CD14-positive monocyte (primary cell): ENCODE measurements around the gene CCNL1. TPM values are rescaled to one million over a fixed set of nuclear protein-coding genes. Genes with fewer than 3 reads are reported as not detected.

Experiments used
- DNase-seq, 3 donors: peaks; one replicate each; pipeline ENCODE4 v3.0.0-alpha.2; 2011 to 2022
- H2AFZ ChIP-seq: 2 replicates; pipeline ENCODE4 v1.6.0; 2012; ENCODE audit warnings: mild to moderate bottlenecking, low read depth, low read length, inconsistent platforms; ENCODE audit not compliant: insufficient read depth, poor library complexity, severe bottlenecking
- H3K27ac ChIP-seq, 2 donors: 1 replicate in 1 of 2; 2 replicates in 1 of 2; pipeline ENCODE4 v1.5.1; 2012 to 2013; ENCODE audit warnings: low read length in 2 of 2, control low read depth in 1 of 2, inconsistent platforms in 1 of 2, low read depth in 1 of 2, mild to moderate bottlenecking in 1 of 2
- H3K27me3 ChIP-seq, 2 donors: one replicate each; pipeline versions ENCODE4 v1.6.0 to v1.6.1; 2011 to 2013; ENCODE audit warnings: low read length in 2 of 2; ENCODE audit not compliant: control insufficient read depth in 2 of 2, insufficient read depth in 2 of 2
- H3K36me3 ChIP-seq, 2 donors: replicated peaks in 1 of 2; 1 replicate in 1 of 2; 2 replicates in 1 of 2; pipeline versions ENCODE4 v1.5.1 to v1.6.1; 2012 to 2013; ENCODE audit warnings: low read length in 2 of 2, control low read depth in 1 of 2, inconsistent platforms in 1 of 2, mild to moderate bottlenecking in 1 of 2; ENCODE audit not compliant: insufficient read depth in 2 of 2, control insufficient read depth in 1 of 2
- H3K4me1 ChIP-seq, 2 donors: 1 replicate in 1 of 2; 2 replicates in 1 of 2; pipeline versions ENCODE4 v1.5.1 to v1.6.1; 2012 to 2013; ENCODE audit warnings: low read length in 2 of 2, control low read depth in 1 of 2, inconsistent platforms in 1 of 2, mild to moderate bottlenecking in 1 of 2, moderate library complexity in 1 of 2; ENCODE audit not compliant: insufficient read depth in 2 of 2, control insufficient read depth in 1 of 2
- H3K4me2 ChIP-seq: replicated peaks from 2 replicates; pipeline ENCODE3; 2012; ENCODE audit warnings: low read length, moderate library complexity, mild to moderate bottlenecking; ENCODE audit not compliant: poor library complexity, severe bottlenecking; ENCODE audit errors: extremely low read depth
- H3K4me3 ChIP-seq, 3 experiments: fragments of 200-600 bp in 1 of 3; sonication (generic) in 1 of 3; replicated peaks in 1 of 3; 1 replicate in 2 of 3; 2 replicates in 1 of 3; pipeline ENCODE4 v1.5.1; 2011 to 2013; ENCODE audit warnings: low read length in 3 of 3, mild to moderate bottlenecking in 3 of 3, control low read depth in 2 of 3, low read depth in 2 of 3, inconsistent platforms in 1 of 3, moderate library complexity in 1 of 3
- H3K79me2 ChIP-seq: 2 replicates; pipeline ENCODE4 v1.6.0; 2012; ENCODE audit warnings: mild to moderate bottlenecking, control low read depth, inconsistent platforms, low read length, moderate library complexity; ENCODE audit not compliant: insufficient read depth
- H3K9ac ChIP-seq: 2 replicates; pipeline ENCODE4 v1.6.0; 2017; ENCODE audit warnings: low read length, mild to moderate bottlenecking; ENCODE audit not compliant: insufficient read depth, poor library complexity, severe bottlenecking
- H3K9me3 ChIP-seq, 2 donors: replicated peaks in 1 of 2; 1 replicate in 1 of 2; 2 replicates in 1 of 2; pipeline versions ENCODE4 v1.5.1 to v1.6.1; 2012 to 2013; ENCODE audit warnings: low read length in 2 of 2, control low read depth in 1 of 2; ENCODE audit not compliant: control insufficient read depth in 1 of 2, insufficient read depth in 1 of 2
- H4K20me1 ChIP-seq: 2 replicates; pipeline ENCODE4 v1.6.0; 2012; ENCODE audit warnings: mild to moderate bottlenecking, low read length, control low read depth, moderate library complexity; ENCODE audit not compliant: insufficient read depth
- H3K27ac Mint-ChIP-seq, 7 donors: one replicate each; pipeline ENCODE4 v1.8.0; 2020; ENCODE audit warnings: mild to moderate bottlenecking in 7 of 7, mixed read lengths in 7 of 7, moderate library complexity in 6 of 7, inconsistent platforms in 2 of 7
- H3K27me3 Mint-ChIP-seq, 3 donors: one replicate each; pipeline ENCODE4 v1.8.0; 2021 to 2022; ENCODE audit warnings: low read depth in 3 of 3, mild to moderate bottlenecking in 3 of 3, mixed read lengths in 3 of 3, moderate library complexity in 3 of 3, inconsistent platforms in 1 of 3
- H3K36me3 Mint-ChIP-seq, 2 donors: one replicate each; pipeline ENCODE4 v1.8.0; 2020; ENCODE audit warnings: mixed read lengths in 2 of 2, inconsistent platforms in 1 of 2, mild to moderate bottlenecking in 1 of 2
- H3K4me1 Mint-ChIP-seq: one replicate; pipeline ENCODE4 v1.8.0; 2020; ENCODE audit warnings: mild to moderate bottlenecking, mixed read lengths
- H3K4me3 Mint-ChIP-seq, 2 donors: one replicate each; pipeline ENCODE4 v1.8.0; 2020; ENCODE audit warnings: mild to moderate bottlenecking in 2 of 2, mixed read lengths in 2 of 2, moderate library complexity in 1 of 2
- H3K9me3 Mint-ChIP-seq, 7 donors: one replicate each; pipeline ENCODE4 v1.8.0; 2020 to 2022; ENCODE audit warnings: mixed read lengths in 7 of 7, mild to moderate bottlenecking in 6 of 7, moderate library complexity in 6 of 7, inconsistent platforms in 2 of 7
- CTCF ChIP-seq: fragments of 200-600 bp; IDR thresholded peaks from one replicate; pipeline ENCODE4 v1.8.0; 2022; ENCODE audit warnings: antibody characterized with exemption, mild to moderate bottlenecking
- WGBS: methylation state at CpG from one replicate; pipeline ENCODE4 v1.1.5; 2013; ENCODE audit warnings: missing lambda C conversion rate; ENCODE audit not compliant: insufficient coverage; 5-methylcytosine and 5-hydroxymethylcytosine counted together
- intact Hi-C, 2 donors: fragments of 100-400 bp; cut with micrococcal nuclease; formaldehyde crosslinking; loops; one replicate each; pipeline versions ENCODE4 v1.15.0 to v1.15.1; 2023
- polyA plus RNA-seq, 3 donors: library from polyadenylated mRNA; depleted of rRNA in 1 of 3; unstranded in 2 of 3; stranded (reverse) in 1 of 3; fragments of 300-500 nt in 2 of 3; fragments of >200 nt in 1 of 3; fragmentation: Illumina TruSeq in 2 of 3; gene quantifications; 1 replicate in 2 of 3; 2 replicates in 1 of 3; pipeline ENCODE4 v1.2.3, GENCODE V29; 2012 to 2021

Gene CCNL1
- polyA plus RNA-seq, 3 donors, result 32.0 to 751 (median 42.3) TPM

GRCh38 chr3:157127831-157128767 is 31.8 kb downstream of the CCNL1 start:
- WGBS, result 95% methylated on average over 3 of the region's 8 CpGs
- Histone ChIP-seq H3K36me3 (no peaks in the 10 kb centered on the region), H3K79me2 (no peaks in the 10 kb centered on the region), H3K9ac (no peak overlapping the region), H3K27me3 (no peaks in the 10 kb centered on the region), H3K4me3 (no peak overlapping the region), H3K27ac (no peak overlapping the region), H2AFZ (peak overlapping the region; percentile 25), H3K9me3 (no peaks in the 10 kb centered on the region), H3K4me2 (no peak overlapping the region), H3K4me1 (peaks cover 7 to 10% of the 10 kb centered on the region in 2 donors), H4K20me1 (no peaks in the 10 kb centered on the region)
- intact Hi-C loops, result loop anchor here in 1 of 2 donors (5.0 kb wide), 1 partner anchor 41 kb away; no protein-coding TSS in a partner anchor
- Mint-ChIP-seq H3K9me3 (no peaks in the 10 kb centered on the region), H3K27me3 (peaks cover 0 to 4% (median 1%) of the 10 kb centered on the region in 3 donors), H3K4me1 (peaks cover 29% of the 10 kb centered on the region), H3K27ac (peak overlapping the region in 2 of 7 donors; percentile 74 to 81), H3K36me3 (no peaks in the 10 kb centered on the region), H3K4me3 (no peak overlapping the region)
- peak; percentile 57 to 94 (median 65) for DNase-seq
- no peak for TF ChIP-seq CTCF

DNA sequence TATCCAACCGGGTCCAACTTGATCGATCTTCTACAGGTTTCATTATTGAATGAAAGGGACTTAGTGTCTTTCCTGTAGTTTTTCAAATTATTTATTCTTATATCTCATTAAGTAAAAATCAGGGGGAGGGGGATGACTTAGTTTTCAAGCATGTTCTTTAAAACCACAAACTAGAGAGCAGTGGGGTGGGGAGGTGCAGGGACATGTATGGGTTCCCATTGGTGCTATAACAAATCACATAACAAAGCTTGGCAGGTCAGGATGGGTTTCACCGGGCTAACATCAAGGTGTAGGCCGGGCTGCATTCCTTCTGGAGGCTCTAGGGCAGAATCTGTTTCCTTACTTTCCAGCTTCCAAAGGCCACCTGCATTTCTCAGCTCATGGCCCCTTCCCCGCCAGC is 32.7 kb downstream of the CCNL1 start:
- intact Hi-C loops, result loop anchor here in 1 of 2 donors (5.0 kb wide), 1 partner anchor 40 kb away; no protein-coding TSS in a partner anchor
- no peak for DNase-seq
- no peak overlapping the region for H3K27ac ChIP-seq
- TF ChIP-seq CTCF, result no peak
- no peak overlapping the region for H3K4me2 ChIP-seq
- H3K27me3 ChIP-seq, result no peaks in the 10 kb centered on the region
- no peaks in the 10 kb centered on the region for H3K36me3 ChIP-seq
- Mint-ChIP-seq H3K27me3 (peaks cover 0 to 4% (median 1%) of the 10 kb centered on the region in 3 donors), H3K9me3 (no peaks in the 10 kb centered on the region), H3K4me3 (no peak overlapping the region), H3K27ac (no peak overlapping the region), H3K4me1 (peaks cover 26% of the 10 kb centered on the region), H3K36me3 (no peaks in the 10 kb centered on the region)
- H2AFZ ChIP-seq, result no peak overlapping the region
- no peaks in the 10 kb centered on the region for H3K9me3 ChIP-seq
- no peaks in the 10 kb centered on the region for H4K20me1 ChIP-seq
- no peaks in the 10 kb centered on the region for H3K79me2 ChIP-seq
- 93% methylated on average over 3 of the region's 5 CpGs for WGBS
- H3K4me3 ChIP-seq, result no peak overlapping the region
- H3K4me1 ChIP-seq, result peaks cover 7 to 10% of the 10 kb centered on the region in 2 donors
- H3K9ac ChIP-seq, result no peak overlapping the region
